SK-N-SH treated with all-trans-retinoic acid at 6 μM for 48 hours (cell line): Measurements from ENCODE around the gene OBSCN.

ENCODE experiments used
- CREB5 ChIP-seq: fragments of 250-450 bp; sonication (Bioruptor Pico); IDR thresholded peaks from 2 replicates; pipeline ENCODE4 v1.5.1; 2020; ENCODE audit warnings: low read depth, mild to moderate bottlenecking, moderate library complexity
- ESRRG ChIP-seq: fragments of 250-450 bp; sonication (Bioruptor Pico); IDR thresholded peaks from 2 replicates; pipeline ENCODE4 v1.6.1; 2021; ENCODE audit warnings: mild to moderate bottlenecking
- GLIS3 ChIP-seq: fragments of 250-450 bp; sonication (Bioruptor Pico); IDR thresholded peaks from 2 replicates; pipeline ENCODE4 v1.5.0; 2020; ENCODE audit warnings: mild to moderate bottlenecking, moderate library complexity
- ISL1 ChIP-seq: fragments of 250-450 bp; sonication (Bioruptor Pico); IDR thresholded peaks from 2 replicates; pipeline ENCODE4 v2.1.2; 2022; ENCODE audit warnings: mild to moderate bottlenecking, moderate library complexity
- RARB ChIP-seq: fragments of 250-450 bp; sonication (Bioruptor Pico); IDR thresholded peaks from 2 replicates; pipeline ENCODE4 v1.8.0; 2021; ENCODE audit warnings: mild to moderate bottlenecking, moderate library complexity
- SNAI2 ChIP-seq: fragments of 250-450 bp; sonication (Bioruptor Pico); IDR thresholded peaks from 2 replicates; pipeline ENCODE4 v1.5.0; 2020; ENCODE audit warnings: mild to moderate bottlenecking, moderate library complexity
- TOX ChIP-seq: fragments of 250-450 bp; sonication (Bioruptor Pico); IDR thresholded peaks from 2 replicates; pipeline ENCODE4 v1.8.0; 2021; ENCODE audit warnings: mild to moderate bottlenecking, moderate library complexity, borderline replicate concordance
- ZC3H10 ChIP-seq: fragments of 250-450 bp; sonication (Bioruptor Pico); IDR thresholded peaks from 2 replicates; pipeline ENCODE4 v1.5.1; 2021; ENCODE audit warnings: mild to moderate bottlenecking, moderate library complexity
- ZNF70 ChIP-seq: fragments of 450-650 bp; formaldehyde crosslinking; IDR thresholded peaks from 2 replicates; pipeline ENCODE4 v1.5.0; 2020; ENCODE audit warnings: mild to moderate bottlenecking, moderate library complexity
- ZNF8 ChIP-seq: fragments of 450-650 bp; formaldehyde crosslinking; IDR thresholded peaks from 2 replicates; pipeline ENCODE4 v1.5.0; 2020; ENCODE audit warnings: mild to moderate bottlenecking, moderate library complexity
- TF ChIP-seq, protein P1 (sequence below): fragments of 250-450 bp; sonication (Bioruptor Pico); IDR thresholded peaks from 2 replicates; pipeline ENCODE4 v1.8.0; 2020; ENCODE audit warnings: mild to moderate bottlenecking, moderate library complexity, borderline replicate concordance

- TF ChIP-seq GLIS3 (CRISPR knock-in tag) (no peak), SNAI2 (CRISPR knock-in tag) (no peak), ZNF70 (CRISPR knock-in tag) (no peak), TOX (CRISPR knock-in tag) (no peak), ZNF8 (CRISPR knock-in tag) (no peak), ESRRG (CRISPR knock-in tag) (no peak), ISL1 (CRISPR knock-in tag) (no peak), CREB5 (no peak), RARB (CRISPR knock-in tag) (no peak), ZC3H10 (CRISPR knock-in tag) (no peak)
- TF ChIP-seq, protein P1, sequence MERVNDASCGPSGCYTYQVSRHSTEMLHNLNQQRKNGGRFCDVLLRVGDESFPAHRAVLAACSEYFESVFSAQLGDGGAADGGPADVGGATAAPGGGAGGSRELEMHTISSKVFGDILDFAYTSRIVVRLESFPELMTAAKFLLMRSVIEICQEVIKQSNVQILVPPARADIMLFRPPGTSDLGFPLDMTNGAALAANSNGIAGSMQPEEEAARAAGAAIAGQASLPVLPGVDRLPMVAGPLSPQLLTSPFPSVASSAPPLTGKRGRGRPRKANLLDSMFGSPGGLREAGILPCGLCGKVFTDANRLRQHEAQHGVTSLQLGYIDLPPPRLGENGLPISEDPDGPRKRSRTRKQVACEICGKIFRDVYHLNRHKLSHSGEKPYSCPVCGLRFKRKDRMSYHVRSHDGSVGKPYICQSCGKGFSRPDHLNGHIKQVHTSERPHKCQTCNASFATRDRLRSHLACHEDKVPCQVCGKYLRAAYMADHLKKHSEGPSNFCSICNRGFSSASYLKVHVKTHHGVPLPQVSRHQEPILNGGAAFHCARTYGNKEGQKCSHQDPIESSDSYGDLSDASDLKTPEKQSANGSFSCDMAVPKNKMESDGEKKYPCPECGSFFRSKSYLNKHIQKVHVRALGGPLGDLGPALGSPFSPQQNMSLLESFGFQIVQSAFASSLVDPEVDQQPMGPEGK (CRISPR knock-in tag): no peak
Observed at GRCh38 chr1:228259951-228260350, 52.1 kb downstream of the OBSCN start.
